ENCODE results near the gene DOK3.

DOK3 gene

GRCh38 chr5:177492841-177493240, 16.8 kb downstream of the DOK3 start:
- no peak for DNase-seq (ENCODE audit: low read depth, low spot score)
- ChIA-PET POLR2A (interaction anchor here (0.7 to 15.7 kb wide), 4 partner anchors 14 to 45 kb away, joined by 3 to 401 read pairs (median 4); partner anchors contain the start of gene DBN1), CTCF (interaction anchor here (0.9 to 16.4 kb wide), 7 partner anchors 9 to 102 kb away, joined by 3 to 261 read pairs (median 8); partner anchors contain the start of gene DBN1)
- H3K4me3 ChIP-seq (ENCODE audit: low read depth, low read length), result no peak overlapping the region; the same call in 1 of the 2 replicates
- TF ChIP-seq CTCF (IDR thresholded peaks at IDR 0.05; ENCODE audit: insufficient read depth, low read length, missing control alignments), result no peak

- ChIA-PET CTCF (interaction anchor here (0.9 to 16.4 kb wide), 7 partner anchors 9 to 102 kb away, joined by 3 to 261 read pairs (median 8); partner anchors contain the start of gene DBN1), POLR2A (interaction anchor here (0.7 to 15.7 kb wide), 4 partner anchors 14 to 44 kb away, joined by 3 to 401 read pairs (median 4); partner anchors contain the start of gene DBN1)
- TF ChIP-seq CTCF (IDR thresholded peaks at IDR 0.05; ENCODE audit: insufficient read depth, low read length, missing control alignments), result no peak
- no peak for DNase-seq (ENCODE audit: low read depth, low spot score)
- H3K4me3 ChIP-seq (ENCODE audit: low read depth, low read length), result no peak overlapping the region; the same call in 1 of the 2 replicates
Measured at GRCh38 chr5:177491983-177492746, 17.5 kb downstream of the DOK3 start.

- no peak overlapping the region for H3K4me3 ChIP-seq (ENCODE audit: low read depth, low read length)
- ChIA-PET POLR2A (interaction anchor here (15.7 kb wide), 1 partner anchor 14 kb away, joined by 401 read pairs; the partner anchor contains the start of gene DBN1), CTCF (interaction anchor here (1.3 to 16.4 kb wide), 3 partner anchors 10 to 24 kb away, joined by 4 to 261 read pairs (median 13); partner anchors contain the start of gene DBN1)
- TF ChIP-seq CTCF (IDR thresholded peaks at IDR 0.05; ENCODE audit: insufficient read depth, low read length, missing control alignments), result peak; percentile 80
- DNase-seq (ENCODE audit: low read depth, low spot score), result no peak
Measured at GRCh38 chr5:177491429-177491945, 18.1 kb downstream of the DOK3 start.

GRCh38 chr5:177490992-177491391, 18.6 kb downstream of the DOK3 start:
- DNase-seq (ENCODE audit: low read depth, low spot score), result no peak
- ChIA-PET CTCF (interaction anchor here (16.4 kb wide), 1 partner anchor 15 kb away, joined by 261 read pairs; the partner anchor contains the start of gene DBN1), POLR2A (interaction anchor here (15.7 kb wide), 1 partner anchor 13 kb away, joined by 401 read pairs; the partner anchor contains the start of gene DBN1)
- no peak overlapping the region for H3K4me3 ChIP-seq (ENCODE audit: low read depth, low read length)
- TF ChIP-seq CTCF (IDR thresholded peaks at IDR 0.05; ENCODE audit: insufficient read depth, low read length, missing control alignments), result no peak

GRCh38 chr5:177490311-177490991, 19.2 kb downstream of the DOK3 start:
- no peak for TF ChIP-seq CTCF (IDR thresholded peaks at IDR 0.05; ENCODE audit: insufficient read depth, low read length, missing control alignments)
- no peak overlapping the region for H3K4me3 ChIP-seq (ENCODE audit: low read depth, low read length)
- no peak for DNase-seq (ENCODE audit: low read depth, low spot score)
- ChIA-PET POLR2A (interaction anchor here (15.7 kb wide), 1 partner anchor 13 kb away, joined by 401 read pairs; the partner anchor contains the start of gene DBN1), CTCF (interaction anchor here (1.1 to 16.4 kb wide), 4 partner anchors 10 to 34 kb away, joined by 4 to 261 read pairs (median 5); partner anchors contain the start of gene DBN1)

Measured in AG04449 (cell line).